HG02870 (cell line): Measurements from ENCODE around the gene ATP6V1F.

Experiments
- ATAC-seq: cut with Tn5 transposase; IDR thresholded peaks from one replicate; pipeline ENCODE4 v1.9.1; 2021; ENCODE audit warnings: mild to moderate bottlenecking, moderate library complexity; ENCODE audit not compliant: unreplicated experiment

ATP6V1F gene

DNA sequence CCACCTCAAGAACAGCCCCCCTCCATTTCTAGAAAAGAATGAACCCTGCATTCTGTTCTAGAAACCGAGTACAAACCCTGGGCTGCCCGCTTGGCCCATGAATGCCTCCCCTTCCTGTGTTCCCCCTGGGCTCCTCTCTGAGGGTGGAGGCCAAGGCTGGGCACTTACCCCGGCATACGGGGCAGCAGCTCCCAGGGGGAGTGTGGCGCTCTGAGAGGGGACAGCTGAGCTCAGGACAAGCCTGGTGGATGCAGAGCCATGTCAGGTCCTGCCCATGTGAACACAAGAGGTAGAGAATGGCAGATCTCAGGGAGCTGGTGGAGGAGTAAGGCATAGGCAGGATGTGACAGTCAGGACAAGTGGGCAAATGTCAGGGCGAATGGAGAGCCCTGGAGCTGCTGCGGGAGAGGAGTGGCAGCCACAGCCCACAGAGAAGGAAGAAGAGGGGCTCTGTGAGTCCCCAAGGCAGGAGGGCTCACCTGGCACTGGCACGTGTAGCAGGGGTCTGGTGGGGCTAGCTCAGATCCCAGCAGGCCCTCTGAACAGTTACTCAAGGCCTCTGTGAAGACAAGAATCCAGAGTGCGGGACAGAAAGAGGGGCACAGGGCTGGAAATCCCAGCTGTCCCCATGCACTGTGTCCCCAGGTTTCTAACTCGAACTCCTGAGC lies 18.9 kb downstream of the ATP6V1F start:
- no peak for ATAC-seq

- no peak for ATAC-seq
Observed at GRCh38 chr7:128882134-128882533, 19.5 kb downstream of the ATP6V1F start.

DNA sequence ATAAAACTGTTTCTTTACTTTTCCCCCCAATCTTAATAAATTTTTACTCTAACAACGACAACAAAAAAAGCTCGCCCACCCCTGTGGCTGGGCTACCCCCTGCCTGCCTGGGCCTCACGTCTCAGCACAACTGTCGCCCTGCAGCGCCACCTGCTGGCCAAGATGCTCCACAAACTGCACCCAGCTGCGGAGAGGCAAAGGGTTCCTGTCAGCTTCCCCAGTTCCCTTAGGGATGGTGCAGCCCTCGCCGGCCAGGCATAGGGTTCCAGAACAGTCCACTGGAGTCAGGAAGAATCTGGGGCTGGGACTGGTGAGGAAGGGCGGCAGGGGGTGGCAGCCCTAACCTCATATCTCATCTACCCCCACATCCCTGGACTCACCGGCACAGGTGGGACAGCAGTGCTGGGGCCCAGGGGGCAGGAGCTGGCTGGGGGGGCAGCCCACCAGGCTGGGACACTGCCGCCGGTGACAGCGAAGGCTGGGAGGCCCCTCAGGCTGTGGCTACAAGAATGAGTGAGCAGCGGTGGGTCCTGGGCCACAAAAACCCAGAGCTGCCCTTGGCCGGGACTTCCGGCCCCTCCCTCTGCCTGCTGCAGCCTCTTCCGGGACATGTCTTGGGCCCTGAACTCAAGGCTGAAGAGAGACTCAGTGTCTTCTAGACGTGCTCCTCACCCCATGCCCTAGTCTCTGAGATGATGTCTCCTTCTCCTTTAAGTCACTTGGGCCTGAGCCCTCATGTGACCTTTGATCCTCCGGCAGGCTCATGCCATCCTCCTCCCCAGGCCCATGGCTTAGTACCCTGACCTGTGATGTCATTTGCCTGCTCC lies 21.2 kb downstream of the ATP6V1F start:
- no peak for ATAC-seq

DNA sequence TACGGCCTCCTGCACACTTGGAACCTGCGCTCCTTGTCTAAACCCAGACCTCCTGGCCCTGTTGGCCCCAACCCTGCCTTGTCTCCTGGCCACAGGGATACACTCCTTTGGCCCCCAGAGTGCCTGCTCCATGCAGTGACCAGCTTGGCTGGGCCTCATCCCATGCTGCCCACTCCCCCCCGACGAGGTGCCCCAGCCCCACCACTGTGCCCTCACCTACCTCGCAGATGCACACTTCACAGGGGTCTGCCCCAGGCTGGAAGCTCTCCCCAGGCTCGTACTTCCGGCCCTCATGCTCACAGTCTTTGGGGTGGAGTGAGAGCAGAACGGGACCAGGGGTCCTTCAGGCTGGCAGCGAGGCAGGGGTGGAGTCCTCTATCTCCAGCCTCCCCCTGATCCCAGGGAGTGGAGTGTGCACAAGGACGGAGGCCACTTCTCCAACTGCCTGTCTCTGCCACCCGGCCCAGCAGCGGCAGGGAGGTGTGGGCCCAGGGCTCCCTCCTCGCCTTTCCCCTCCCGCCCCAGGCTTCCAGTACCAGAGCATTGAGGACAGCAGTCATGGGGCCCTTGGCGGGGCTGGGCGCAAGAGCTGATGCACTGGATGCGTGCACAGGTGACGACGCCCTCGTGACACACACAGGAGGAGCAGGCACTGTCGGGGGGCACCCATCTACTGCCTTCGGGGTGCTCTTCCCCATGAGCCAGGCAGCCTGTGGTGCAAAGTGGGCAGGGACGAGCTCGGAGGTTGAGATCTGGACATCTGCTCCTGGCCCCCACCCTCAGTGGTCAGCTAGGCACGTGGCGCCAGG lies 22.1 kb downstream of the ATP6V1F start:
- no peak for ATAC-seq

DNA sequence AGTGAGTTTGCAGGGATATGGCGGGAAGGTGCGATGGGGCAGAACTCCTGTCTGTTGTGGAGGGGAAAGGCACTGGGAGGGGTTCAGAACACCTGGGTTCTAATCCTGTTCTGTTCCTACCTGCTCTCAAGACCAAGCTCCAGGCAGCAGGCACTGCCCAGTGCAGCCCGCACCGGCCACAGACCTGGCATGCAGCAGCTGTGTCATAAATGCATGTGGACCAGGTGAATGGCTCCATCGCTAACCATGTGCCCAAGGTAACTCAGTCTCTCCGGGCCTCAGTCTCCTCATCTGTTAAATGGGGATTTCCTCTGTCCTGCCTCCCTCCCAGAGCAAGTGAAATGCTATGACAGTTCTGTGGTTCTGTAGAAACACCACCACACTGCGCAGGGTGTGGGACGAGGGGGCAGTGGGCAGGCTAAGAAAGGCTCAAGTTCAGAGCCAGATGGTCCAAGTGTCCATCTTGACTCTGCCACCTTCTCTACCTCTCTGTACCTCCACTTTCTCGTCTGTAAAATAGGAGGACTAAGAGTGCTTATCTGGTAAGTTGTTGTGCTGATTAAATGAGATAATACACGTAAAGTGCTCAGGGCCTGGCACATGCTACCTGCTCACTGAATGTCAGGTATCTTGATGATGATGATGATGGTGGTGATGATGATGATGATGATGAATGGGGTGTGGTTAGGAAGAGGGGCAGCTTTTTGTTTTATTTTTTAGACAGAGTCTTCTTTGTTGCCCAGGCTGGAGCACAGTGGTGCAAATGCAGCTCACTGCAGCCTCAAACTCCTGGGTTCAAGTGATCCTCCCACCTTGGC lies 22.9 kb downstream of the ATP6V1F start:
- ATAC-seq = no peak

DNA sequence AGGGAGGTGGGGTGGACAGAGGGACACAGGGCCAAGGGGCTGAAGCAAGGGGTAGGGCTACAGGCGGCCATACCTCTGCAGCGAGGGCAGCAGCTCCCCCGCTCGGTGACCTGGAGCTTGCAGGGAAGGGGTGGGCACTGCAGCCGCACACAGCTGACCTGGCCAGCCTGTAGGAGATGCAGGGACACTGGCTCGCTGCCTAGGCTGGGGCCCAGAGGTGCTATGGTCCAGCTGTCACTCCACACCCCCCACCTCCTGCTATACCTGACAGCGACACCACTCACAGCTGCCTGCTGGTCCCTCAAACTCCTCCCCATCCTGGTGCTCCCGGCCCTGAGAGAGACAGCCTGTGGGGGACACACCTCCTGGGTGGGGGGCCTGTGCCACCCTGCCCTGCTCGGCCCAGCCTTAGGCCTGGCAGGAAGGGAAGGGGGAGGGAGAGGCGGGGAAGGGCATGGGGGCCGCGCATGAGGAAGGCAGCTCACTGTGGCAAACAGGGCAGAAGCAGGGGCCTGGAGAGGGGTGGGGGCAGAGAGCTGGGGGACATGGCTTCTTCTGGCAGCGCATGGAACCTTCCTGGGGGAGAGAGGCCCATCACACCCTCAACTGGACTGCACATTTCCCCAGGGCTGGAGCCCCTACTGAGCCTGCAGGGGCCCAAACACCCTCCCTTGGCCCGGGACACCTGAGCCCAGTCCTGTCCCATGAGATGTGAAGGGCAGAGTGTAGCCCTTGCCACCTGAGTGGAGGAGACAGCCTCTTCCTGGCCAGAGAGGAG lies 23.9 kb downstream of the ATP6V1F start:
- no peak for ATAC-seq

DNA sequence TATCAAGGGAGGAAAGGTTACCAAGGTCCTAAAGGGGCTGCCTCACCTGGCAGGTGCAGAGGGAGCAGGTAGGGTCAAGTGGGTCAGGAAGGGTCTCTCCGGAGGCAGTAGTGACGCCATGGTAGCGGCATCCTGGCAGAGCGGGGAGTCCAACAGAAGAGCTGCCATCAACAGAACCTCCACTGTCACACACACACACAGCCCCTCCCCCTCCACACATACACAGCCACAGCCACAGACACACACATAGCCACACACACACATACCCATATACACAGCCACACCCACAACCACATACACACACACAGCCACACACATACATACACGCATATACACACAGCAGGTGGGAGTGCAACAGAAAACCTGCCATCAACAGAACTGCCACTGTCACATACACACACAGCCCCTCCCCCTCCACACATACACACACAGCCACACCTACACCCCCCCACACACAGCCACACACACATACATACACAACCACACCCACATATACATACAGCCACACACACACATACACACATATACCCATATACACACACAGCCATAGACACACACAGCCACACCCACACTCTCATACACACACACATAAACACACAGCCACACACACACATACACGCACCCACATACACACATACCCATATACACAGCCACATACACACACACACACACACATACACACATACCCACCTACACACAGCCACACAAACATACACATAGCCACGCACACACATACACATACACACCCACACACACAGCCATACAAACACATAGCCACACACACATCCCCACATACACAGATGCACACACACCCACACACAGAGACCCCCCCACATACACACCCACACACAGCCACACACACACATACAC lies 24.7 kb downstream of the ATP6V1F start:
- ATAC-seq = no peak

DNA sequence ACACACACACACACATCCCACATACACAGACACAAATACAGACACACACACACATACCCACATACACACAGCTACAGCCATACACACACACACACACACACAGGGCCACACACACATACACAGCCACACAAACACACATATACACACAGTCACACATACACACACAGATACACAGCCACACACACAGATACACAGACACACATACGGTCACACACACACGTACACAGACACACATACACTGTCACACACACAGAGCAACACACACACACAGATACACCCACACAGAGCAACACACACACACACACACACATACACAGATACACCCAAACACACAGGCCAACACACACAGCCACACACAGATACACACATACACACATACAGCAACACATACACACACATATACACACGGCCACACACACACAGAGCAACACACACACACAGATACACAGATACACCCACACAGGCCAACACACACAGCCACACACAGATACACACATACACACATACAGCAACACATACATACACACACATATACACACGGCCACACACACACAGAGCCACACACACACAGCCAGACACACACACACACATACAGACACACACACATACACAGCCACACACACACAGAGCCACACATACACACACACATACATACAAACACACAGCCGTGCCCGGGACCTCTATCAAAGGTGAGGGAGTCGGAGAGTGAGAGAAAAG lies 25.5 kb downstream of the ATP6V1F start:
- ATAC-seq = no peak

GRCh38 chr7:128888756-128889095 lies 26.1 kb downstream of the ATP6V1F start:
- no peak for ATAC-seq

DNA sequence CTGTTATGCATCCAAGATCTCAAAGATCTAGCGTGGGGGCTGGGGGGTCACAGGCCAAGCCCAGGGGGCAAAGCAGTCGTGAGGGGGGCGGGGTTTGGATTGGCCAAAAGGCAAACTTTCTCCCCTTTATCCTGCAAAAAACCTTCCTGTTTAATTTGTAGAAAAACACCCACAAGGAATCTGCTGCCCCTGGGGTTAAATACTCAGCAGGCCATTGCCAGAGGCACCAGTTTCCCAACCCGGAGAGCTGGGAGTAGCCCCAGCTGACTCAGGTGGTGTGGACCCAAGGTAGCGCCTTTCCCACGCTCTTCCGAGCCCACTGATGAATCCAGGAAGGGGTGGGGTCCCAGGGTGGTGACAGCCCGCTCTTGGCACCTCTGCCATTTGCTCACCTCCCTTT lies 26.5 kb downstream of the ATP6V1F start:
- no peak for ATAC-seq

- no peak for ATAC-seq
Observed at GRCh38 chr7:128890306-128891109, 27.9 kb downstream of the ATP6V1F start.

GRCh38 chr7:128891110-128891941 lies 28.7 kb downstream of the ATP6V1F start:
- ATAC-seq = no peak

- no peak for ATAC-seq
Observed at GRCh38 chr7:128891942-128892269, 29.2 kb downstream of the ATP6V1F start.

DNA sequence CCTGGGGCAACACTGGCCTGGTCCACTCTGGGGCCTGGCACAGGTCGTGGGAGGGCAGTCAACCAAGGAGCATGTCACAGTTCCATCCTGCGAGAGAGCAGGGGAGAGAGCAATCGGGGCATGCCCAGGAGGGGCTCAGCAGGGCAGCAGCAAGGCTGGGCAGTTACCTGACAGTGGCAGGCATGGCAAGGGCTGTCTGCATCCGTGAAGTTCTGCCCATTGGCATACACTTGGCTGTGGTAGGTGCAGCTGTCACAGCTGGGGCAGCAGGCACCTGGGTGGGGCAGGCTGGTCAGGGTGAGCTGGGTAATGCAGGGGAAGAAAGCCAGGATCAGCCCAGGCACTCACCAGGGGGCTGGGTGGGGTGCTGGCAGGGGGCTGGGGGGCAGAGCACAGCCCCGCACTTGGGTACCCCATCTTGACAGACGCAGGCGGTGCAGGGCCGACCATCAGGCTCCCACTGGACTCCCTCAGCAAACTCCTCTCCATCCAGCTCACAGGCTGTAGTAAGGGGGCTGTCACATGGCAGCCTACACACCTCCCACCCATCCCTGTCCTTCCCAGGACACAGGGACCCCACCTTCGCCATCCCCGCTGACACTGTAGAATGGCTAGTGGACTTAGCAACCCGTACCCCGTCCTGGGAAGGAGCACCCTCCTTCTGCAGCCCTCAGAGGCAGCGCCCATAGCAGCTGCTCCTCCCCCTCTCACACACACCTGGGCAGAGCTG lies 30.0 kb downstream of the ATP6V1F start:
- ATAC-seq = no peak

DNA sequence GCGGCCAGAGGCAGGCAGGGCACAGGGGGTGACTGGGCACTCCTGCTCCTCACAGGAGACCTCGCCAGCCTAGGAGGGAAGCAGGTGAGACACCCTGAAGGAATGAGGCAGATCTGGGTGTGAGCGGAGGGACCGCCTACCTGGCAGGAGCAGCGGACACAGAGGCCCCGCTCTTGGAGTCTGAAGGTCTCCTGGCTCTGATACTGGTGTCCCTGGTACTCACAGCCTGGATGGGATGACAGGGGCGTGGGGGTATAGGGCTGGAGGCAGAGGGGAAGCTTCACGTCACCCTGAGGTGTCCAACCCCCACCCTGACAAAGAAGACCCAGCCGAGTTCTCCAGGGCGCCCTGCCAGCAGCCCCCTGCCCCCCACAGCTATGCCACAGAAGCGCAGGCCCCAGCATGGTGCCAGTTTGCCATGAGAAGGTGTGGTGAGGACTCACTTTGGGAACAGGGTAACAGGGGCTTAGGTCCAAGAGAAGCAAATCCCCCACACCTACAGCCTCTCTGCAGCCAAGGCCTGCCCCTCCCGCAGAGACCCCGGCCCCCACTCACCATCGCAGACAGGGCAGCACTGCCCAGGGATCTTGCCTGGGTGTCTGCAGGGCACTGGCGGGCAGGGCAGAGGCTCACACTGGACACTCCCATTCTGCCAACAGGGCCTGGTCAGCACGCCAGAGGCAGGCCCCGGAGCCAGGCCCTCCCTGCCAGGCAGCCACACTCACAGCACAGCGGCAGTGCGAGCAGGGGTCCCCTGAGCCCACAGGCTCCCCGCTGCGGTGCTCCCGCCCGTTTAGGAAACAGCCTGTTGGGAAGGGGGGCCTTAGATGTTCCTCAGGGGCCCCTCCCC lies 30.8 kb downstream of the ATP6V1F start:
- no peak for ATAC-seq

DNA sequence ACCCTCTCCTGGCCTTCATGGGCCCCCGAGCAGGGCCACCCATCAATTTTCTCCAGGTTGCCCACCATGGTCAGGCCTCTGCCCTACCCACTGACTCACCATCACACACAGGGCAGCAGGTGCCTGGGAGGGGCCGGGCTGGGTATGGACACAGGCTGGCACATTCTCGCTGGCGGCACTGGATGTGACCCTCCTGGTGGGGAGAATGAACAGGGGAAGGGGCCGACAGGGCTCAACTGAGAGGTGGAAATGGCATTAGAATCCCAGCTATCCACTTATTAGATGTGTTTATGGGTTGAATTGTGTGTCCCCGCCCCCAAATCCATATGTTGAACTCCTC lies 31.4 kb downstream of the ATP6V1F start:
- no peak for ATAC-seq
